HG03060 (cell line): Measurements from ENCODE around the gene DBR1.

Experiments used
- ATAC-seq: cut with Tn5 transposase; IDR thresholded peaks from one replicate; pipeline ENCODE4 v1.9.1; 2021; ENCODE audit warnings: low read depth, moderate number of reproducible peaks; ENCODE audit not compliant: unreplicated experiment

DBR1 gene

DNA sequence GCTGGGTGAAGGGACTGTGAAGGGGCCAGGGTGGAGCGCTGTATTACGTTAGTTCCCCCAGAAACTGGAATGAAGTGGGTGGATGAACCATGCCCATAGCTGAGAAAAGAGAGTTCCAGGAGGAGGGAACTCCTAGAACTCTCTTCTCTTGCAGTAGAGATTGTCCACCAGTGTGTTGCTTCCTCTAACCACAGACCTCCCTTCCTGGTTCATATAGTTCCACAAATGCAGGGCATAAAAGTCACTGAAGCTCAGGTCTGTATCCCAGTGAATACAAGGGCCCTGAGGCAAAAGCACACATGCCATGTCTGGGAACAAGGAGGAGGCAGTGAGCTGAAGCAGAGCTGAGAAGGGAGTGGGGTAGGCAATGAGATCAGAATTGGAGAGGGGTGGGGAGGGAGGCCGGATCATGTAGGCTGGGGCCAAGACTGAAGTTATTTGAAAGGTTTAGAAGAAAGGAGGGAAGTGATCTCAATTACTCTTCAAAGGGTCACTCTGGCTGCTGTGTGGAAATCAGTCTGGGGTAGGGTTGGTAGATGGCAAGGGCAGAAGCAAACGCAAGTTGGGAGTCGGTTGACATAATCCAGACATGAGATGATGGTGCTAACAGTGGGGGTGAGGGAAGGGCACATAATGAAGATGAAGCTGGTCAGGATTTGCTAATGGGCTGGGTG, 49.0 kb downstream of the DBR1 start:
- ATAC-seq: no peak

DNA sequence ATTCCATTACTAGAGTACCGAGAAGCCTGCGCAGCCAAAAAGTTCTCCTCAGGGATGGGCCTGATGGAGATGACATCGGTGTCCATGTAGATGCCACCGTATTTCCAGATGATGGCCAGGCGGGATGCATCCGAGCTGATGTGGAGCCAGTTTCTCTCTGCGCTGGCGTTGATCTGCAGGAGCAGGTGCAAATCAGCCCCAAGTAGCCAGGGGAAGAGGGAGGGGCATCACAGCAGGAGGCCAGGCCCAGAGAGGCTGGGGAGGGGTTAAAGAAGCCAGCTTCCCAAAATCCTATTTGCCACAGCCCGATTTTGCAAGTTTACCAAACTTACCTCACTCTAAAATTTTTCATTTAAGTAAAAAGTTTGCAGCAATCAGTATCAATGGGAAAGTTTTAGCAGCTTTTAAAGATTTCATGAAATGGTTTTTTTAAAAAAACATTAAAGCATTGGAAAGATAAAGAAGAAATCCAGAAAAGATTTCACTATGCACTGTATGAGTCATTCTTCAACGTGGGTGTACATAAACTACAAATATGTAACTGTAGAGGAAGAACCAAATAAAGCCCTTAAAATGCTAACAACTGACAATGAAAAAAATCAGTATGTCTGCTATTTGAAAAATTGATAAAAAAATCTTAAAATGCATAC, 49.9 kb downstream of the DBR1 start:
- ATAC-seq: no peak

DNA sequence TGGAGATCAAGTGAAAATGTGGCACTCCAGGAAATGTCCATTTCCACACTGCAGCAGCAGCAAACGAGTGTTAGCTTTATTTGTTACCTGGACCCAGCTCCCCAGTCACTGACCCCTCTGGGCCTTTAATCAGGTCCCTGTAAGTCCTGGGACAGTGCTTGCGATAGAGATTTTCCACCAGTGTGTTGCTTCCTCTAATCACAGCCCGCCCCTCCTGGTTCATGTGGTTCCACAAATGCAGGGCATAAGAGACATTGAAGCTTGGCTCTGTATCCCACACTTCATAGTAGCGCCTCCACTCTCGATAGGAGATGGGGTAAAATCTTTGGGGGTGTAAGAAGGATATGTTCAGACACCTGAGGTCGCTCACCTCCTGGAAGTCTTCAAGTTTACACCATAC, 50.5 kb downstream of the DBR1 start:
- no peak for ATAC-seq

DNA sequence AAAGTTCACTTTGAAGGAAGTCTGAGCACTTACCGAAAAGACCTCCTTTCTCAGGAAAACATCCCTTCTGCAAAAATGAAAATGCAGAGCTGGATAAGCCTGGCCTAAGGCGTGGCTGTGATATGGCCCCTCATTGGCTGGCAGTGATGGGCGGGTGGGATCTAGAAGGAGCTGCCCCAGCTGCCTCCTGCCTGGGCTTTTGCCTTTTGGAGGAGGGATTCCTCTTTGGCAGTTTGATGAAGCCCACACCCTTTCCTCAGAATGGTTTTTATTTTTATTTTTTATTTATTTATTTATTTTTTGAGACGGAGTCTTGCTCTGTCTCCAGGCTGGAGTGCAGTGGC, 55.3 kb downstream of the DBR1 start:
- no peak for ATAC-seq

DNA sequence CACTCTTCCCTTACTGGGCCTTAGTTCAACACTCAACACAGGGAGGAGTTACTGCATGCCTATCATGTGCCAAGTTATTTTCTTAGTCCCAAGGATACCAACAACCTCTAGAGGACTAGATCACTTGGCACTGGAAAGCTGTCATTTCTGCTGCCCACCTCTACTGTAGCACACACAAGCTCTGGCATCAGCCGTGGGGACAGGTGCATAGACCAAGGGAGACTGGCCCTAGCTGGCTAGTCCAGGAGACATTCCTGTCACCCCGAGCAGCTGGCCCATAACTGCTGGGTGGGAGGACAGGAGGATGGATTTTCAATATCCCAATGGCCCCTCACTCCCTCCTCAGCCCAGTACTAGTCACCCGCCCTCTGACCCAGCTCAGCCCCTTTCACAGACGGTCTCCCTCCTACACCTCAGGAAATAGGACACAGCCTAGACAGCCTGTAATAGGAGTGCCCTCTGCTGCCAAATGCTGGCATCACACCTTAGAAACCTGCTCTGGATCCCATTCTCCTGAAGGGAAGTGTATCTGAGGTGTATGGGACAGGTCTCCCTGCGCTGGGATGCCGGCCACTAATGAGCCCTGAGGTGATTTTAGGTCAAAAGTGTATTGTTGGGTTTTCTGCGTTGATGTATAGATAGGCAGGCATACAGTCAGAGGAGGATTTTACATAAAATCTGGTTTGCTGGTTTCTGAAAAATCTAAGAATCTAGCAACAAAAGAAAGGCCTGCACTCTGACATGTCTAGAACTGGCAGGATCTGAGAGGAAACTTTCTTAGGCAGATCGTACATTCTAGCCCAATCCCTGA, 55.9 kb downstream of the DBR1 start:
- no peak for ATAC-seq

DNA sequence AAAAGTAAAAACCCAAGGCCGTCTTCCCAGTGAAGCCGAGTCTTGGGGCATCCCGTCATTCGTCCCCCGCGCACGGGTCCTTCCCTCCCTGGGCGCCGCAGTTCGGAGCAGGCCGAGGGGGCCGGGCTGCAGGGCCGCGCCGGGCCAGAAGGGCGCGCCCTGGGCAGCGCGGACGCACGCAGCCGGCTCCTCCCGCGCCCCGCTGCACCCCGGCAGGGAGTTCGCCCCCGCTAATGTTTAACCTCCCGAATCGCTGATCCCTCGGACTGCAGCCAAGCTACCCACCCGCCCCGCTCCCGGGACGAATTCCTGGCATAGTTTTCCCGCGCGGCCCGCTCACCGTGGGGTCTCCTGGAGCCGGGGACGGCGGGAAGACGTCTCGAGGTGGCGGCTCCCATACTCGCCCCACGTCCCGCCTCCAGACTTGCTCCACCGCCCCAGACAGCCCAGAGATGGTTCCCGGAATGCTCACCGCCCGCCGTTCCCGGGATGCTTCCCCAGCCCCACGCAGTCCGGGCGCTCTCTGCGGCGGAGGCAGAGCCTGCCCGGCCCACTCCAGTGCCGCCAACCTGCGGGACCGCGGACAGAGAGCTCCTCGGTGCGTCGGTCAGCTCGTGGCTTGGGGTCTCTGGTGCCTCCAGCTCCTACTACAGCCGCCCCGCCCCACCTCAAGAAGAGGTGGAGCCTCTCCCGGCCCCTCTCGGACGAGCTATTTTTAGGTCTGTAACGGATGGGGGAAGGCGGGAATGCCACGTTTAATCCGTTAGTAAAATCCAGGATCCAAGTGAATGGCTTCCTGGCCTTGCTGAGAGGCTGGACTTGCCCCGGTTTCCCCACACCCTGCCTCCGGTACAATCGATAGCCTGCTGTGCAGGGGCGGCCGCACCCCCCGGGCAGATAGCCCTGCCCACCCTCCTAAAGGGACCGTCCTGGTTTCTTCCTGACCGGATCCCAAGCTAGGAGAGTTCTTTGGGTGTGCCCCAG, 59.4 kb downstream of the DBR1 start, which contains the start of gene DZIP1L:
Gene DZIP1L (minus strand): TSS at position 621 of the 984 bp plus-strand sequence. CDS start 11,637 bp downstream, outside the sequence.
- no peak for ATAC-seq

DNA sequence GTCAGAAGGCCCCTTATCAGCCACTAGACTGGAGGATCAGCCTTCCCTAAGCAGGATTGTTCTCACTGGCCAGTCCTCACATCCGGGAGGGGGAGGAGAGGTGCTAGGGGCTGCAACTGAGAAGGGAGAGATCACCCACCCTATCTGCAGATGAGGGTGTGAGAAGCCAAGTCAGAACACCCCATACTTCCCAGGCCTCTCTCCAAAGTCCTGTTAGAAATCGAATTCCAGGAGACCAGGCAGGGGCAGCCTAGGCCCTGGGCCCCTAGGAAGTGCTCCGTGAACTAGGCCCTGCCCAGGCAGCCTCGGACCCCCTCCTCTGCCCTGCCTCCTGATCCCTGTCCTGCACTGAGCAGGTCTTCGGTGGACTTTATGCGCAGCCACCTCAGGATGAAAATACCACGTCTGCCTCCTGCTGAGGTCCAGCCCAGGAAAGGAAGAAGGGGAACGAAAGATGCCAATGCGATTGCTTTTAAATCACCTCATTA, 60.2 kb downstream of the DBR1 start:
- no peak for ATAC-seq

DNA sequence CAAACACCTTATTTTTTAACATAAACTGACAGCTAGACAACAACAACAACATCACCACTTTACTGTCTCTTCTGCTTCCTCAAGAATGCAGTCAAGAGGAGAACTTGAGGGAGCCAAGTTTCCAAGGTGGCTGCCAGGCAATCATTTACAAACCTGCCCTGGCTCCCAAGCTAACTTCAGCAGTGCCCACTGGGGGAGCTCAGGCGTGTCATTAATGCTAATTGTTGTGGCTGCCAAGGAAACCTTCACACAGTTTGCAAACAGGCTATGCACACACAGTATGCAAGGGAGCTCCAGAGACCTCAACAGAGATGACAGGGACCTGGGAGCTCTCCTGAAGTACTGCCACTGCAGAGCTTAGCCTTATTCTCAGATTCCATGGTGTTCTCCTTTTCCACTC, 61.4 kb downstream of the DBR1 start:
- ATAC-seq: no peak

DNA sequence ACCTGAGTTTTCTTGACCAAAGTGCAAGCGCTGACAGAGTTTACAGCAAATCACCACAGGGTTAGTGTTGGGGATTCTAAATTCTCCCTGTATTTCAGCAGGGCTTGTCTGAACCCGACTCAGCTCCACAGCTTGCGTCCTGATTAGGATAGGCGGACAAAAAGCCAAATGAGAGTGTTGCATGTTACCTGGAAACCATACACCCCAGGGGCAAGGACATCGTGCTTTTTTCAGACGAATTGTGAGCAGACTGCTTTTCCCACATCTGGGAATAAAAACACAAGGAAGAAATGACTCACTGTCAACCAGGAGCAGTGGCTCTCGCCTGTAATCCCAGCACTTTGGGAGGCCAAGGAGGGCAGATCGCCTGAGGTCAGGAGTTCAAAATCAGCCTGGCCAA, 62.4 kb downstream of the DBR1 start:
- ATAC-seq: no peak
